Prostate gland (tissue), 2 donors: ENCODE measurements around the gene GMDS.

Source experiments
- POLR2A ChIP-seq: fragments of 450-650 bp; IDR thresholded peaks from one replicate; pipeline ENCODE4 v1.6.1; 2016; ENCODE audit warnings: antibody characterized with exemption, mild to moderate bottlenecking
- POLR2AphosphoS5 ChIP-seq: sonication (generic); formaldehyde crosslinking; IDR thresholded peaks from one replicate; pipeline ENCODE4 v1.6.1; 2017; ENCODE audit warnings: antibody characterized with exemption
- TF ChIP-seq, protein P1 (sequence below), 4 experiments: fragments of 200-600 bp in 2 of 4; fragments of 450-650 bp in 2 of 4; sonication (generic) in 2 of 4; IDR thresholded peaks; 1 replicate in 3 of 4; 2 replicates in 1 of 4; pipeline ENCODE4 v1.5.1; 2016 to 2019; ENCODE audit warnings: antibody characterized with exemption in 4 of 4, mild to moderate bottlenecking in 2 of 4, moderate library complexity in 2 of 4

- TF ChIP-seq, protein P1, sequence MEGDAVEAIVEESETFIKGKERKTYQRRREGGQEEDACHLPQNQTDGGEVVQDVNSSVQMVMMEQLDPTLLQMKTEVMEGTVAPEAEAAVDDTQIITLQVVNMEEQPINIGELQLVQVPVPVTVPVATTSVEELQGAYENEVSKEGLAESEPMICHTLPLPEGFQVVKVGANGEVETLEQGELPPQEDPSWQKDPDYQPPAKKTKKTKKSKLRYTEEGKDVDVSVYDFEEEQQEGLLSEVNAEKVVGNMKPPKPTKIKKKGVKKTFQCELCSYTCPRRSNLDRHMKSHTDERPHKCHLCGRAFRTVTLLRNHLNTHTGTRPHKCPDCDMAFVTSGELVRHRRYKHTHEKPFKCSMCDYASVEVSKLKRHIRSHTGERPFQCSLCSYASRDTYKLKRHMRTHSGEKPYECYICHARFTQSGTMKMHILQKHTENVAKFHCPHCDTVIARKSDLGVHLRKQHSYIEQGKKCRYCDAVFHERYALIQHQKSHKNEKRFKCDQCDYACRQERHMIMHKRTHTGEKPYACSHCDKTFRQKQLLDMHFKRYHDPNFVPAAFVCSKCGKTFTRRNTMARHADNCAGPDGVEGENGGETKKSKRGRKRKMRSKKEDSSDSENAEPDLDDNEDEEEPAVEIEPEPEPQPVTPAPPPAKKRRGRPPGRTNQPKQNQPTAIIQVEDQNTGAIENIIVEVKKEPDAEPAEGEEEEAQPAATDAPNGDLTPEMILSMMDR (IDR thresholded peaks at IDR 0.05) = no peak
- TF ChIP-seq POLR2AphosphoS5 = no peak
- TF ChIP-seq POLR2A = no peak
Observed at GRCh38 chr6:1622851-1623768, 622.3 kb downstream of the GMDS start.
